T1000 (cell line): Measurements from ENCODE around the gene AHRR.

ENCODE experiments used
- DNase-seq: peaks from one replicate; lab custom pipeline; 2025; ENCODE audit warnings: mixed read lengths; lab: John Stamatoyannopoulos, UW

The AHRR gene

GRCh38 chr5:415928-416635, 94.6 kb downstream of the AHRR start:
- DNase-seq: no peak

DNA sequence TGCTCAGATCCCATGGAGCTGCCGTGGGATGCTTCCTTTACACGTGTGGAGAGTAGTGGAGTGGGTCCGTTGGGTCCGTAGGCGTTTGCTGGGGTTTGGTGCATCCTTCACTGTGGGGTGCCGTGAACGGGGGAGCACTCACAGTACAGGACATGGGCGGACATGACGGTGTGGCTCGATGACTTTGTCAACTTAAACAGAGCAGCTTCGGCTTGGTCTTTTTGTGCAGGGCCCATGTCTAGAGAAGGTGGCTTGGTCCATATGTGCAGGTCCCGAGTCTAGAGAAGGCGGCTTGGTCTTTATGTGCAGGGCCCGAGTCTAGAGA, 95.1 kb downstream of the AHRR start:
- DNase-seq: no peak

GRCh38 chr5:417301-418161, 96.0 kb downstream of the AHRR start:
- DNase-seq: no peak

DNA sequence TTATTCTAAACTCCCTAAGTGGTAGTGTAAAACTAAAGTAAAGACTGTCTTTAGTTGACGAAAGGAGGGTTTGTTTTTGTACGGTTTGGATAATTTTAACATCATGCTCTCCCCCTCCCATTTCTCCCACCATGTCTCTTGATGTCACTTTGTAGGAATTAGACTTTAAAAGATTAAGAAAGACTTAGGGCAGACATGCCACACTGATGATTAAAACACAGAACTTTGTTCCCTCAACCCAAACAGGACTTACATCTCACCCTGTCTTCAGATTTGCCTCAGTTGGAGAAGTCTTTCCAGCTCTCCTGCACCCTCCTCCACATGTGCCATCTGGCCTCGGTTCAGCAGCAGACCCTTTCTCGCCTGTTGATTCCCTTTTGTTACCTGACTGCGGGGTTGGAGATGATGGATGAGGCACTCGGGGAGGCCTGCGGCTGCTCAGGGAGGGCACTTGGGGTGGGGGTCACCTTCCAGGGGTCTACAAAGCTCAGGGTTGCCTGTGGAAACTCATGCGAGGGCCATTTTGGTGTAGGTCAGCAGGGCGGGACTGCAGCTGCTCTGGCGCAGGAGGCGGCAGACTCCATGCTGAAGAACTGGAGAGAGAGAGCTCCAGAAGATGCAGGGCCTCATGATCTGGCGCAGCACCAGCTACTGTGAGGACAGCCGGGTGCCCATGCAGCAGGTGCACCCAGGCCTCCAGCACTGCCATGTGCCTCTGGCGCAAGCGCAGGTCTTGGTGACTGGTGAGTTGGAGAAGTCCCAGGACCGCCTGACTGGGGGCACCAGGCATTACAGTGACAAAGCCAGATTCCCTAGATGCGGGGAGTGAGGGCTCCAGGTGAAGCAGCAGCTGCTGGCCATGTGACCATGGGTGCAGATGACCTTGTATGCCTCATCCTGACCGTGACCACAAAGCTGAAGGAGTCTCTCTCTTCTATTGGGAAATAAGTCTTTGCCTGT, 96.9 kb downstream of the AHRR start:
- DNase-seq: no peak

DNA sequence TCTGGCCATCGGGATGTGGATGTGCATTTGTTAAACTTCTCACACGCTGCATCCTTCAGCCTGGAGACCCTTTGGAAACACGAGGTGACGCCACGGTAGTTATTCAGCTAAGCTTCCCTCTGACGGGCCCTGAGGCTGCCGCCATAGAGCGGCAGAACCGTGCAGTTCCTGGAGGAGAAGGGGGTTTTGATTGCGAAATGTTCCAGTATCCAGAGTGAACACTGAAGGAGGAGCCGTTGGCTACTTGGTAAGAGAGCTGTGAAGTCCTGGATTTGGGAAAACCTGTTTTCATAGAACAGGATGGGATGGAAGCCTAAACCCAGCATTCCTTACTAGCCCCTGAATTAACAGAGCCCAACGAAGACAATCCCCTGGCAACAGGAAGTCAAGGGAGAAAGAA, 98.5 kb downstream of the AHRR start:
- no peak for DNase-seq

- DNase-seq: no peak
These were observed 99.2 kb downstream of the AHRR start for GRCh38 chr5:420632-421286.

GRCh38 chr5:421287-421880, 99.9 kb downstream of the AHRR start:
- DNase-seq: no peak

DNA sequence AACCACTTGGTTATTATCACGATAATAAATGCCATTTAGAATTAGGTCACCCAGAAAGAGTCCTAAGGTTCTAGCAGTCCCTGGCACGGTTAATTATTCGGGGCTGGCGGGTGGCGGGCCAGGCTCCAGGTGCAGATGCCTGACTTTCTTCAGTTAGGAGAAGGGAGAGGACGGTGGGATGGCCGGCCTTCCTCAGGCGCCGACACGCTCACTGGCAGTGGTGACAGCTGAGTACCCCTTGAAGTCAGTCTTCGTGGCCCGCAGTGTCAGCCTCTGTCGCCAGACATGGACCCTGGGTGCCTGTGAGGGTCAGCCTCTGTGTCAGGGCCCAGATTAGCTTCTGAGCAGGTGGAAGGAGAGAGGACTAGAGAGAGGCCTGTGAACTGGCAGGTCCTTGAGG, 100.4 kb downstream of the AHRR start:
- no peak for DNase-seq

GRCh38 chr5:422323-423232, 101.1 kb downstream of the AHRR start:
- no peak for DNase-seq

GRCh38 chr5:423233-423565, 101.7 kb downstream of the AHRR start:
- DNase-seq: no peak

DNA sequence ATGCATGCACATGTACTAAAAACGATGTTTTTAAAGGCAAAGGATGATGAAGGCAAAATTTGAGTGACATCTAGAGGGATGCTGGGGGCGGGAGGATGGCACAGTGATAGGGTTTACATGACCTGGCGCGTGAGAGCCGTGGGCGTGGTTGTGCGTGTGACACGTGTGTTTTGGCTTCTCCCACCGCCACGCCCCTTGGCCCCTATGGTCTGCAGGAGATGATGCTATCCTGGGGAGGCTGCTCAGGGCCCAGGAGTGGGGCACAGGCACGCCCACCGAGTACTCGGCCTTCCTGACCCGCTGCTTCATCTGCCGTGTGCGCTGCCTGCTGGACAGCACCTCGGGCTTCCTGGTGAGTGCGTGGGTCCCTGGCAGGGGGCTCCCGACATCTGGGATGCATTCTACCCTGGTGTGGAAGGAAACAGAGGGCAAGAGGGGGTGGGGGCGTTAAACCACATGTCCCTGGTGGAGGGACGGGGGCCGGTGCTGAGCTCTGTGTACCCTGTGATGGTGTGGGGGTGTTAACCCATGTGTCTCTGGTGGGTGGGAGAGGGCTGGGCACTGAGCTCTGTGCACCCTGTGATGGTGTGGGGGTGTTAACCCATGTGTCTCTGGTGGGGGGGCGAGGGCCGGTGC, 102.2 kb downstream of the AHRR start:
- no peak for DNase-seq

GRCh38 chr5:424301-425110, 103.0 kb downstream of the AHRR start:
- DNase-seq: peak; percentile 13

- no peak for DNase-seq
These were observed 104.2 kb downstream of the AHRR start for GRCh38 chr5:425714-426113.

DNA sequence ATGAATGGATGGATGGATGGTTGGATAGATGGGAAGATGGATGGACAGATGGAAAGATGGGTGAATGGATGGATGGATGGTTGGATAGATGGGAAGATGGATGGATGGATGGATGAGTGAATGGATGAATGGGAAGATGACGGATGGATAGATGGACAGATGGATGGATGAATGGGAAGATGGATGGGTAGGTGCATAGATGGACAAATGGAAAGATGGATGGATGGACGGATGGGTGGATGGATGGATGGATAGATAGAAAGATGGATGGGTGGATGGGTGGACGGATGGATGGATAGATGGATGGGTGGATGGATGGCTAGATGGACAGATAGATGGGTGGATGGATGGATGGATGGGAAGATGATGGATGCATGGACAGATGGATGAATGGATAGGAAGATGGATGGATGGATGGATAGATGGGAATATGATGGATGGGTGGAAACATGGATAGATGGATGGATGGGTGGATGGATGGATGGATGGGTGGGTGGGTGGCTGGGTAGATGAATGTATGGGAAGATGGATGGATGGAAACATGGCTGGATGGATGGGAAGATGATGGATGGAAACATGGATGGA, 105.0 kb downstream of the AHRR start:
- no peak for DNase-seq

GRCh38 chr5:427415-428087, 106.0 kb downstream of the AHRR start:
- DNase-seq: no peak

- DNase-seq: no peak
These were observed 106.7 kb downstream of the AHRR start for GRCh38 chr5:428219-428618.

- DNase-seq: no peak
These were observed 107.4 kb downstream of the AHRR start for GRCh38 chr5:428754-429452.
